ENCODE measurements around the gene SPATA46. TPM values are rescaled to one million over a fixed set of nuclear protein-coding genes. Genes with fewer than 3 reads are reported as not detected.
"Not testable (repeated sequence)": the region's sequence is repeated elsewhere in the genome, so short reads cannot be mapped to it uniquely, and the experiment has no call there.

The SPATA46 gene
- total and polyA plus RNA-seq, 2 donors (not counting 1 experiment from before 2014, with no cell fraction given): not detected

DNA sequence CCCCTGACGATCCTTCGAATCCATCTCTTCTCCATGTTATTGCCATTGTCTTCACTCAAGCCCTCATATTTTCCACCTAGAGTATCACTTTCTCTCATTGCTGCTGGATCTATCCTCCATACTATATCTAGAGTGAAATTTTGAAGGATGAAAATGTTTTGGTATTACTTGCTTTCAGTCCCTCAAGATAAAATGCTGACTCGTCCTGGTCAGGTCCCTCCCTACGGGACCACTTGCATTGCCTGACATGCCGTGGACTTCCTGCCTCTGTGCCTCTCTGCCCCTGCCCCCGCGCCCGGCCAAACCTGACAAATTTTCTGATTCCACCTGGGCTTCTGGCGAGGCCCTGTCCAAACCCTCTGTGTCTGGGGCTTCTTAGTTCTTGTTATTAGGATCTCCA, 23.6 kb downstream of the SPATA46 start:
- H3K79me2 ChIP-seq (ENCODE audit: control insufficient read depth, insufficient read depth, low read length): no peaks in the 10 kb centered on the region
- ATAC-seq (ENCODE audit: low read depth): no peak
- POLR2A ChIA-PET: no interaction called here
- H3K9ac ChIP-seq (ENCODE audit: low read length): no peak overlapping the region
- peaks cover 33% of the 10 kb centered on the region for H3K27me3 Mint-ChIP-seq
- H3K4me1 ChIP-seq (ENCODE audit: control insufficient read depth in 2 of 2, insufficient read depth in 2 of 2, low read length in 2 of 2): no peaks in the 10 kb centered on the region
- TF ChIP-seq, protein P1, sequence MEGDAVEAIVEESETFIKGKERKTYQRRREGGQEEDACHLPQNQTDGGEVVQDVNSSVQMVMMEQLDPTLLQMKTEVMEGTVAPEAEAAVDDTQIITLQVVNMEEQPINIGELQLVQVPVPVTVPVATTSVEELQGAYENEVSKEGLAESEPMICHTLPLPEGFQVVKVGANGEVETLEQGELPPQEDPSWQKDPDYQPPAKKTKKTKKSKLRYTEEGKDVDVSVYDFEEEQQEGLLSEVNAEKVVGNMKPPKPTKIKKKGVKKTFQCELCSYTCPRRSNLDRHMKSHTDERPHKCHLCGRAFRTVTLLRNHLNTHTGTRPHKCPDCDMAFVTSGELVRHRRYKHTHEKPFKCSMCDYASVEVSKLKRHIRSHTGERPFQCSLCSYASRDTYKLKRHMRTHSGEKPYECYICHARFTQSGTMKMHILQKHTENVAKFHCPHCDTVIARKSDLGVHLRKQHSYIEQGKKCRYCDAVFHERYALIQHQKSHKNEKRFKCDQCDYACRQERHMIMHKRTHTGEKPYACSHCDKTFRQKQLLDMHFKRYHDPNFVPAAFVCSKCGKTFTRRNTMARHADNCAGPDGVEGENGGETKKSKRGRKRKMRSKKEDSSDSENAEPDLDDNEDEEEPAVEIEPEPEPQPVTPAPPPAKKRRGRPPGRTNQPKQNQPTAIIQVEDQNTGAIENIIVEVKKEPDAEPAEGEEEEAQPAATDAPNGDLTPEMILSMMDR (IDR thresholded peaks at IDR 0.05): no peak
- no peak for TF ChIP-seq EZH2 (IDR thresholded peaks at IDR 0.05; ENCODE audit: borderline replicate concordance, insufficient read depth, low read depth, low read length, poor library complexity, severe bottlenecking)
- intact Hi-C loops (cut with micrococcal nuclease): no loop called here
- whole genome bisulfite sequencing (ENCODE audit: insufficient coverage): 42% methylated on average over 4 of the region's 9 CpGs
- no peaks in the 10 kb centered on the region for H3K9me3 ChIP-seq (ENCODE audit: control extremely low read depth in 1 of 3, control insufficient read depth in 2 of 3, insufficient read depth in 1 of 3, low read length in 2 of 3)
- no peak overlapping the region for H3K4me3 Mint-ChIP-seq
- H3K27me3 ChIP-seq (replicated peaks in 1 of 4; ENCODE audit: control extremely low read depth in 1 of 4, control insufficient read depth in 3 of 4, insufficient read depth in 4 of 4, low read length in 3 of 4): no peaks in the 10 kb centered on the region
- no peak overlapping the region for H3K4me2 ChIP-seq (replicated peaks; ENCODE audit: low read depth, low read length, poor library complexity, severe bottlenecking)
- H3K27ac Mint-ChIP-seq: no peak overlapping the region
- no peak overlapping the region for H3K27ac ChIP-seq (ENCODE audit: low read length in 2 of 2)
- no peaks in the 10 kb centered on the region for H3K4me1 Mint-ChIP-seq
- H3K9me3 Mint-ChIP-seq (ENCODE audit: insufficient read depth): no peaks in the 10 kb centered on the region
- H2AFZ ChIP-seq (ENCODE audit: insufficient read depth, low read depth, low read length, poor library complexity, severe bottlenecking): no peak overlapping the region
- H3K36me3 ChIP-seq (replicated peaks in 1 of 2; ENCODE audit: control extremely low read depth in 1 of 2, control insufficient read depth in 1 of 2, extremely low read depth in 1 of 2, insufficient read depth in 2 of 2, low read length in 1 of 2): no peaks in the 10 kb centered on the region
- DNase-seq: no peak
- H3K4me3 ChIP-seq (ENCODE audit: control extremely low read depth in 1 of 5, extremely low read depth in 1 of 5, insufficient read depth in 1 of 5, low read depth in 2 of 5, low read length in 4 of 5): no peak overlapping the region
- no peaks in the 10 kb centered on the region for H4K20me1 ChIP-seq (ENCODE audit: control insufficient read depth, insufficient read depth, low read length, poor library complexity, severe bottlenecking)
- CTCF ChIA-PET: no interaction called here

DNA sequence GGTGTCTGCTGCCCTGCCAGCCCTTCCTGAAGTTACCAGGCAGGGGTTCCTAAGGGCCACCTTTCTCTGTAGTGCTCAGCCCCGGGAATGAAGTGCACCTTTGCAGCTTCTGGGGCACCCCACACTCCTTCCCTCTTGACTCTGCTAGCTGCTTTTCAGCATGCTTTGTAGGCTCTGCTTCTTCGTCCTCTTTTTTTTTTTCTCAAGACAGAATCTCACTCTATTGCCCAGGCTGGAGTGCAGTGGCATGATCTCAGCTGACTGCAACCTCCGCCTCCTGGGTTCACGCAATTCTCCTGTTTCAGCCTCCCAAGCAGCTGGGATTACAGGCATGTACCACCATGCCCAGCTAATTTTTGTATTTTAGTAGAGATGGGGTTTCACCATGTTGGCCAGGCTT, 24.8 kb downstream of the SPATA46 start:
- intact Hi-C loops (cut with micrococcal nuclease); H3K9me3 Mint-ChIP-seq (ENCODE audit: insufficient read depth); H3K27ac Mint-ChIP-seq; H3K79me2 ChIP-seq (ENCODE audit: control insufficient read depth, insufficient read depth, low read length); H3K4me3 ChIP-seq (ENCODE audit: control extremely low read depth in 1 of 5, extremely low read depth in 1 of 5, insufficient read depth in 1 of 5, low read depth in 2 of 5, low read length in 4 of 5); DNase-seq; ATAC-seq (ENCODE audit: low read depth); H3K36me3 ChIP-seq (replicated peaks in 1 of 2; ENCODE audit: control extremely low read depth in 1 of 2, control insufficient read depth in 1 of 2, extremely low read depth in 1 of 2, insufficient read depth in 2 of 2, low read length in 1 of 2); H3K4me1 ChIP-seq (ENCODE audit: control insufficient read depth in 2 of 2, insufficient read depth in 2 of 2, low read length in 2 of 2); H3K4me1 Mint-ChIP-seq; H3K27ac ChIP-seq (ENCODE audit: low read length in 2 of 2); H3K9ac ChIP-seq (ENCODE audit: low read length); H3K4me3 Mint-ChIP-seq; H2AFZ ChIP-seq (ENCODE audit: insufficient read depth, low read depth, low read length, poor library complexity, severe bottlenecking); H4K20me1 ChIP-seq (ENCODE audit: control insufficient read depth, insufficient read depth, low read length, poor library complexity, severe bottlenecking); H3K4me2 ChIP-seq (replicated peaks; ENCODE audit: low read depth, low read length, poor library complexity, severe bottlenecking); H3K9me3 ChIP-seq (ENCODE audit: control extremely low read depth in 1 of 3, control insufficient read depth in 2 of 3, insufficient read depth in 1 of 3, low read length in 2 of 3); POLR2A ChIA-PET; H3K27me3 ChIP-seq (replicated peaks in 1 of 4; ENCODE audit: control extremely low read depth in 1 of 4, control insufficient read depth in 3 of 4, insufficient read depth in 4 of 4, low read length in 3 of 4): not testable (repeated sequence)
- WGBS (ENCODE audit: insufficient coverage): 44% methylated on average over 1 of the region's 4 CpGs
- CTCF ChIA-PET: interaction anchor here (0.6 kb wide), 1 partner anchor 40 kb away, joined by 4 read pairs; no protein-coding TSS in a partner anchor
- H3K27me3 Mint-ChIP-seq: peaks cover 32% of the 10 kb centered on the region

All from B cell (primary cell).